Hepatocyte (in vitro differentiated cells): ENCODE data around the gene GPR180.

Source experiments
- CTCF ChIP-seq: fragments of 200-600 bp; sonication (generic); IDR thresholded peaks from 2 replicates; pipeline ENCODE4 v1.5.1; 2016; ENCODE audit warnings: antibody characterized with exemption, mild to moderate bottlenecking; ENCODE audit not compliant: poor library complexity
- EZH2 ChIP-seq: fragments of 200-600 bp; sonication (generic); IDR thresholded peaks from 2 replicates; pipeline ENCODE4 v1.6.1; 2016; ENCODE audit warnings: antibody characterized with exemption, mild to moderate bottlenecking, borderline replicate concordance
- EZH2phosphoT487 ChIP-seq: fragments of 200-600 bp; sonication (generic); IDR thresholded peaks from one replicate; pipeline ENCODE4 v1.6.1; 2018; ENCODE audit warnings: antibody characterized with exemption, mild to moderate bottlenecking, low read depth, moderate library complexity; ENCODE audit not compliant: unreplicated experiment, severe bottlenecking

- TF ChIP-seq CTCF (no peak), EZH2 (no peak), EZH2phosphoT487 (no peak)
These were observed 40.5 kb upstream of the GPR180 start for GRCh38 chr13:94561126-94561525.
